Measurements from ENCODE around the gene TMEM240. TPM values are rescaled to one million over a fixed set of nuclear protein-coding genes. Genes with fewer than 3 reads are reported as not detected.
"Not testable (repeated sequence)": the region's sequence is repeated elsewhere in the genome, so short reads cannot be mapped to it uniquely, and the experiment has no call there.

TMEM240 gene
- total and polyA plus RNA-seq, 8 donors = 2.6 to 6.9 (median 4.3) TPM

- DNase-seq (no peak), ATAC-seq (no peak)
- no peak overlapping the region for H3K4me3 ChIP-seq
- no peak for TF ChIP-seq CTCF (IDR thresholded peaks at IDR 0.05)
- peaks cover 0 to 80% of the 10 kb centered on the region in 2 donors for H3K36me3 ChIP-seq
- peaks cover 0 to 14% of the 10 kb centered on the region in 2 donors for H3K9me3 ChIP-seq
- H3K27me3 ChIP-seq = no peaks in the 10 kb centered on the region
- no peaks in the 10 kb centered on the region for H3K4me1 ChIP-seq
- no peak overlapping the region for H3K27ac ChIP-seq
- intact Hi-C loops (cut with DNase I) = no loop called here
Observed at GRCh38 chr1:1529936-1530335, 10.5 kb downstream of the TMEM240 start.

GRCh38 chr1:1529321-1529720 is 11.1 kb downstream of the TMEM240 start:
- H3K27me3 ChIP-seq = no peaks in the 10 kb centered on the region
- no peak overlapping the region for H3K27ac ChIP-seq
- DNase-seq (no peak), ATAC-seq (no peak)
- peaks cover 0 to 77% of the 10 kb centered on the region in 2 donors for H3K36me3 ChIP-seq
- TF ChIP-seq CTCF (IDR thresholded peaks at IDR 0.05) = no peak
- no peaks in the 10 kb centered on the region for H3K4me1 ChIP-seq
- intact Hi-C loops (cut with DNase I) = no loop called here
- H3K4me3 ChIP-seq = no peak overlapping the region
- peaks cover 0 to 14% of the 10 kb centered on the region in 2 donors for H3K9me3 ChIP-seq

- H3K9me3 ChIP-seq = peaks cover 0 to 14% of the 10 kb centered on the region in 2 donors
- intact Hi-C loops (cut with DNase I) = no loop called here
- TF ChIP-seq CTCF (IDR thresholded peaks at IDR 0.05) = no peak
- no peaks in the 10 kb centered on the region for H3K27me3 ChIP-seq
- no peak overlapping the region for H3K4me3 ChIP-seq
- no peaks in the 10 kb centered on the region for H3K4me1 ChIP-seq
- no peak overlapping the region for H3K27ac ChIP-seq
- DNase-seq = no peak
- ATAC-seq = no peak
- H3K36me3 ChIP-seq = peaks cover 0 to 79% of the 10 kb centered on the region in 2 donors
Observed at GRCh38 chr1:1528301-1529267, 11.8 kb downstream of the TMEM240 start.

GRCh38 chr1:1527092-1527816 is 13.2 kb downstream of the TMEM240 start:
- no peak for ATAC-seq
- DNase-seq = no peak
- Histone ChIP-seq H3K36me3 (peaks cover 0 to 84% of the 10 kb centered on the region in 2 donors), H3K4me3 (no peak overlapping the region), H3K27ac (no peak overlapping the region), H3K27me3 (no peaks in the 10 kb centered on the region), H3K9me3 (peaks cover 0 to 14% of the 10 kb centered on the region in 2 donors), H3K4me1 (no peaks in the 10 kb centered on the region)
- intact Hi-C loops (cut with DNase I) = no loop called here
- no peak for TF ChIP-seq CTCF (IDR thresholded peaks at IDR 0.05)

- H3K27ac ChIP-seq; H3K27me3 ChIP-seq; ATAC-seq; H3K4me1 ChIP-seq; intact Hi-C loops (cut with DNase I); H3K4me3 ChIP-seq; H3K9me3 ChIP-seq: not testable (repeated sequence)
- peak in 1 of 4 donors; percentile 55 for DNase-seq
- H3K36me3 ChIP-seq = peaks cover 0 to 85% of the 10 kb centered on the region in 2 donors
Observed at GRCh38 chr1:1526476-1526875, 13.9 kb downstream of the TMEM240 start.

GRCh38 chr1:1524750-1525383 is 15.6 kb downstream of the TMEM240 start:
- H3K4me3 ChIP-seq; H3K27ac ChIP-seq; H3K9me3 ChIP-seq; ATAC-seq; H3K4me1 ChIP-seq; intact Hi-C loops (cut with DNase I); H3K27me3 ChIP-seq: not testable (repeated sequence)
- H3K36me3 ChIP-seq = peaks cover 0 to 94% of the 10 kb centered on the region in 2 donors
- peak in 1 of 4 donors; percentile 69 for DNase-seq

- H3K9me3 ChIP-seq; H3K4me1 ChIP-seq; ATAC-seq; H3K4me3 ChIP-seq; DNase-seq; H3K27me3 ChIP-seq; H3K27ac ChIP-seq; intact Hi-C loops (cut with DNase I): not testable (repeated sequence)
- H3K36me3 ChIP-seq = peaks cover 0 to 88% of the 10 kb centered on the region in 2 donors
Observed at GRCh38 chr1:1523651-1524050, 16.8 kb downstream of the TMEM240 start.

- H3K9me3 ChIP-seq; DNase-seq; ATAC-seq; H3K4me3 ChIP-seq; H3K27ac ChIP-seq; H3K4me1 ChIP-seq; intact Hi-C loops (cut with DNase I); H3K27me3 ChIP-seq: not testable (repeated sequence)
- peaks cover 0 to 85% of the 10 kb centered on the region in 2 donors for H3K36me3 ChIP-seq
Observed at GRCh38 chr1:1523226-1523625, 17.2 kb downstream of the TMEM240 start.

Measured in left lung (tissue), 10 donors.